HG03354 (cell line): ENCODE data around the gene PCSK2.
"Not testable (repeated sequence)": the region's sequence is repeated elsewhere in the genome, so short reads cannot be mapped to it uniquely, and the experiment has no call there.

Source experiments
- ATAC-seq: cut with Tn5 transposase; IDR thresholded peaks from one replicate; pipeline ENCODE4 v1.9.1; 2021; ENCODE audit warnings: mild to moderate bottlenecking; ENCODE audit not compliant: unreplicated experiment, poor library complexity, severe bottlenecking

Gene PCSK2, protein sequence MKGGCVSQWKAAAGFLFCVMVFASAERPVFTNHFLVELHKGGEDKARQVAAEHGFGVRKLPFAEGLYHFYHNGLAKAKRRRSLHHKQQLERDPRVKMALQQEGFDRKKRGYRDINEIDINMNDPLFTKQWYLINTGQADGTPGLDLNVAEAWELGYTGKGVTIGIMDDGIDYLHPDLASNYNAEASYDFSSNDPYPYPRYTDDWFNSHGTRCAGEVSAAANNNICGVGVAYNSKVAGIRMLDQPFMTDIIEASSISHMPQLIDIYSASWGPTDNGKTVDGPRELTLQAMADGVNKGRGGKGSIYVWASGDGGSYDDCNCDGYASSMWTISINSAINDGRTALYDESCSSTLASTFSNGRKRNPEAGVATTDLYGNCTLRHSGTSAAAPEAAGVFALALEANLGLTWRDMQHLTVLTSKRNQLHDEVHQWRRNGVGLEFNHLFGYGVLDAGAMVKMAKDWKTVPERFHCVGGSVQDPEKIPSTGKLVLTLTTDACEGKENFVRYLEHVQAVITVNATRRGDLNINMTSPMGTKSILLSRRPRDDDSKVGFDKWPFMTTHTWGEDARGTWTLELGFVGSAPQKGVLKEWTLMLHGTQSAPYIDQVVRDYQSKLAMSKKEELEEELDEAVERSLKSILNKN

DNA sequence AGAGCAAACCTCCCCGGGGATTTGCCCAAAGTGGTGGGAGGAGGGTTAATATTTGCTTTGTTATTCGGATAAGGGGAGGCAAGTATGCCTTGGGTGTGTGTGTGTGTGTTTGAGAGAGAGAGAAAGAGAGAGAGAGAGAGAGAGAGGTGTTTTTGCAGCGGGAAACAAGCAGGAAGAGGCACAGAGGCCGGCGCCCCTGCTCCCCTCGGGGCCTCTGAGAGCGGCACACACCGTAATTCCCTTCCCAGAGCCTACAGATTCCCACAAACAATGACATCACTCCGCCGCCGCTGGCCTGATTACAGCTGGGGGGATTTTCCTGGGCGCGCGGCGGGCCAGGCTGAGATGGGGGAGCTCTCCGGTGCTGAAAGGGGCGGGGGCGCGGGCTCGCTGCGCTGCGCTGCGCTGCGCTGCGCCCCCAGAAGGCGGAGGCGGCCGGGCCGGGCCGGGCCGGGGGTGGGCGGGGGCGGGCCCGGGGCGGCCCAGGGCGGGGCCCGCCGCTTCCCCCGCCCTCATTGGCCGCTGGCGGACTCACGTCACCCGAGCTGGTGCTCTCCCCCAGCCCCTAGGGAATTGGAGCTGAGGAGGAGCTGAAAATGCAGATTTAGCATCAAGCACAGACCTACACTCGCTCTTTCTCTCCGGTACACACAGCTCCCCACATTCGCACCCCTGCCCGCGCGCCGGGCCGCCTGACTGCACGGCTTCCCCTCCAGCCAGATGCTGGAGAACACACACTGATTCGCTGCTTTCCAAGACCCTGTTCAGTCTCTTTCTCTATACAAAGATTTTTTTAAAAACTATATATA is at the start of gene PCSK2:
PCSK2 (plus strand) TSS at position 631 of the 809 bp plus-strand sequence. CDS start 266 bp downstream, outside the sequence.
- peak; percentile 41 for ATAC-seq

GRCh38 chr20:17177341-17177740 is 49.5 kb upstream of the PCSK2 start:
- no peak for ATAC-seq

GRCh38 chr20:17179840-17180239 is 47.0 kb upstream of the PCSK2 start:
- no peak for ATAC-seq

GRCh38 chr20:17189976-17190695 is 36.7 kb upstream of the PCSK2 start:
- no peak for ATAC-seq

DNA sequence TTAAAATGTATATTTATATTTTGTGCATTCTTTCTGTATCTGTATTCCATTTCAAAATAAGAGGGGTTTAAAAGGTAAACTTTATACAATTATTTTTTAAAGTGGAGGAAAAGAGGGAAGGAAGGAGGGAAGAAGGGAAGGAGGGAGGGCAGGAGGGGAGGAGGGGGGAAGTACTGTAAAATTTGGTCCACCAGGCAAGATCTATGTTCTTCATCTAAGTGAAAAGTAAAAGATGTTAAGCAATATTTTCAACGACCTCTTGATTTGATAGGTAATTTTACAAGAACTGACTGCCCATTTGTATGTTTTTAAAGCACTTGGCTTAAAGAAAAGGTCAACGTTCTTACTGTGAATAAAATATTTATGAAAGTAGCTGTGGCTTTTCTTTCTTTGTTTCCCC is 29.8 kb upstream of the PCSK2 start:
- ATAC-seq, result no peak

GRCh38 chr20:17202030-17202429 is 24.8 kb upstream of the PCSK2 start:
- no peak for ATAC-seq

DNA sequence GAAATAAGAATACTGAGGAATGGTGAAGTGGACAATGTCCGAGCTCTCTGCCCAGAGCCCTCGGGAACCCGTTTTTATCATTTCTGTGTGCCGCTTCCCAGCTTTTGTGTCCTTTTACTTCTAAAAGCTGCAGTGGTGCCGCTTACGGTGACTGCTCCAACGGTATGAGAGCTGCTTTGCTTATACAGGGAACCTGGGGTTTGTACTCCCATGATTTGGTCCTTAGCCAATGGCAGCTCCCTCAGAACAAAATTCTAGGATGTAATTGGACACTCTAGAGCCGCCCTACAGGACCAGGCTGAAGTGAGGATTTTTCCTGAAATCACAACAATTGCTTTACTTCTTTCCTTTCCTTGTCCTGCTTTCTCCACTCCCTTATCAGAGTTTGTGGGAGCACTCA is 24.2 kb upstream of the PCSK2 start:
- ATAC-seq, result no peak

DNA sequence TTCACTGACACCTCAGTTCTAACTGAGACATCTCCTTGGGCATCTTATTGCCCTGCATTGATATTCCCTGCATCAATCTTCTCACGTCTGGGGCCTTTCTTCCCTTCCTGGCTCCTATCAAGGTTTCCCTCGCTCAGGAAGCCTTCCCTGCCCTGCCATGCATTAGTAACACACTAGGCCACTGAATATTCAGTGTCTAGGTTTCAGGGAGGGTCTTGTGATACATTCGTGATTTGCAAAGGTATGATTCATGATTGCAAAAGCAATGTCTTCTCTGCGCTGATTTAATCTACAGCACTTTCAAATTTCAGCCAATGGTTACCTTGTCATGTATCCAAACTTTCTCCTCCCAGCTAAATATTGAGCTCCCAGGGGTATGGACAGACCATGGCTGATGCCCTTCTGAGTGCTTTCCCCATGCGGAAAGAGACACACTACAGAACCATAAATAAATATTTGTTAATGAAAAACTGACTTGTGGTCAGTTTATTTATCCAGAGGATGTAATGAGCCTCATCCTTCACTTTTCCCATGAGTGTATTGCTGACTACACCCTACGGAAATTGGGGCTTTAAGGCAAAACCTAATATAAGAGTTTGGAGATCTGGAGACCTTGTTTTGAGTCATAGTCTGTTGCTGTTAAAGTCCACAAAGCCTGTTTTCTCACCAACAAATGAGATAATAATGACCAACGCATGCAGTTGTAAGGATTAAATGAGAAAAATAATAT is 21.6 kb upstream of the PCSK2 start:
- ATAC-seq, result no peak

- ATAC-seq, result no peak
Observed at GRCh38 chr20:17210387-17210786, 16.5 kb upstream of the PCSK2 start.

- ATAC-seq, result no peak
Observed at GRCh38 chr20:17210983-17211382, 15.9 kb upstream of the PCSK2 start.

- no peak for ATAC-seq
Observed at GRCh38 chr20:17215167-17215566, 11.7 kb upstream of the PCSK2 start.

DNA sequence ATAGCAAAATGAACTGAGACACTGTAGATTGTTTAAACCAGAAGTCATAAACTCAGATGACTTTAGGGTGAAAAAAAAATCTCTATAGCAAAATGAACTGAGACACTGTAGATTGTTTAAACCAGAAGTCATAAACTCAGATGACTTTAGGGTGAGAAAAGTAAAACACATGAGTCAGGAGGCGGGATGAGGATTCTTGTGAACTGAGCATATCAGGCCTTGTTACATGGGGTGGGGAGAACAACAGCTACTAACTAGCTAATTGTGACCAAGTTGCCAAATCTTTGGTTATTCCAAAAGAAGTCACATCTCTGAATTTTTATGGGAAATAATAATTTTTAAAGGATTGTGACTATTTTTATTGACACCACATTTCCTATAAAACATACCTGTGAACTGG is 7.0 kb upstream of the PCSK2 start:
- not testable (repeated sequence) for ATAC-seq

DNA sequence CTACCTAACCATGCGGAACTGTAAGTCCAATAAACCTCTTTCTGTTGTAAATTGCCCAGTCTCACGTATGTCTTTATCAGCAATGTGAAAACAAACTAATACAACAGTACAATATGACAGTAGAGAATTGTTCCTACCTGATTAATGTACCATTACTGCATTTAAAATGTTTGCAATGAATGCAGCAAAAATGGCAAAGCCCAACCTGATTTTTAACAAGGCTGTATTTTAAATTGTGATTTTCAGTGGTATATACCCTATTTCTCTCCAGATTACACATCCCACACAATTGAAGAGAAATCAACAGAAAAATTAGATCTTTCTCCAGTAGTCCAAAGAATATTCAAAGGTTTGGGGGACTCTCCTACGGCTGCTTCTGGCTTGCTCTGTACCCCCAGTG is 3.3 kb upstream of the PCSK2 start:
- no peak for ATAC-seq

GRCh38 chr20:17225851-17226409 is 910 bp upstream of the PCSK2 start:
- ATAC-seq, result no peak

DNA sequence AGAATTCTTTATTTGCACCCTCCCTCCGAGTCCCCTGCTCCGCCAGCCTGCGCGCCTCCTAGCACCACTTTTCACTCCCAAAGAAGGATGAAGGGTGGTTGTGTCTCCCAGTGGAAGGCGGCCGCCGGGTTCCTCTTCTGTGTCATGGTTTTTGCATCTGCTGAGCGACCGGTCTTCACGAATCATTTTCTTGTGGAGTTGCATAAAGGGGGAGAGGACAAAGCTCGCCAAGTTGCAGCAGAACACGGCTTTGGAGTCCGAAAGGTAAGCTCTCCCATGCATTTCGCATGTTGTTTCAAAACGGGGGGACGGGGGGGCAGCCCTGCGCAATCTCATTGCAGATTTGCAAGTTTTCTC is 357 bp downstream of the PCSK2 start:
- no peak for ATAC-seq

DNA sequence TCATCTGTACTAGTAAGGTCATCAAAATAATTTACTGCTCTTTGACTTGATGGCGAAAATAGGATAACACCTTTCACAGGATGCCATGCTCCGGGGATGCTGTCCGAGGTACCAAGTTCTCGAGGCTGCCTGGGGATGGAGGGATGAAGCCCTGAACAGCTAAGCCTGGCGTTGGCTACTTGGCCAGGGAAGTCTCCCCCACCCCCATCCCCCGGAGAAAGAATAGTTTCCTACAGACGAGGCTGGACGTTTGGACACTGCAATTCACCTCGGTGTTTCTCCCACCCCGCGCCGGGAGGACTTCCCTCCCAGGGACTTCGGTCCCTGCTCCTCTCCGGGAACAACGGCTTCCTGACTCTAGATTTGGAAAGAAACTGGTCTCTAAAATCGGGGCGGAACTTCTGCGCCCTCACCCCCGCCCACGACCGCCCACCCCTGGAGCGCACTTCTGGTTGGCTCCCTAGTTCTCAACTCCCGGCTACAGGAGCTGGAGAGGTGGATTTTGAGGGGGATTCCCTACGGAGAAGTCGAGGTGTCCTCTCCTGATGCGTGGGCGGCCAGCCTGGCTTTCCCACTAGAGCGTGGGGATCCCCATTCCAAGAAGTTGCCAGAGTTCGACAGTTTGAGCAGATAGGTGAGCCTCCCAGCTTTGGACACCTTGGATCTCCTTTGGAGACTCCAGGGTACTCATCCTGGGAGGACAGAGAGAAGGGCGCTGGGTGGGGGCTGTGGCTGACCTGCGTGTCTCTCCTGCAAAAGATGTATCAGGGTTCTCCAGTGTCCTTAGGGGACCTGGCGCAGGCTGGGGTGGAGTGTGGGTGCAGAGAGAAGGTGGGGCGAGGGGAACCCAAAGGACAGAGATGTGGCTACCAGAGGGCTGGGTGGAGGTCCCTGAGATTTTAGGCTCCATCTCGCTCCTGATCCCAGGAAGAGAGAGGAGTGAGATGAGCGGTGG is 1.1 kb downstream of the PCSK2 start:
- ATAC-seq, result no peak

DNA sequence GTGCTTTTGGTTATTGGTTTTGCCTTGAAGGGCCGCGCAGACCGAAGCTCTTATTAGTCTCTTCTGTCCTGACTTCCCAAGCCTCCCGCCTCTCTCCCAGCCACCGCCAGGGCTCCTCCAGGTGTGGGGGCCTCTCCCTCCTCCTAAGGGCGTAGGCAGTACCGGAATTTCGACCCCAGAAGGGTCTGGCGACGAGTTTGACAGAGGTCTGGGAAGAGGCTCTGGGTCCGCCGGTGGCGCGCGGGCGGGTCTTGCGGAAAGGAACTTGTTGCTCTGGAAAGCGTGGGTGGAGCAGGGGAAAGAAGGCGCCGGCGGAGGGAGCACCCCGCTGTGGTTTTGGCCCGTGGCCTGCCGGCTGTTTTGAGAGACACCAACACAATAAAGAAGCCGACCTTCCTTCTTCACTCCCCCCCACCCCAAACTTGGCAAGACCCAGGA is 1.8 kb downstream of the PCSK2 start:
- no peak for ATAC-seq

DNA sequence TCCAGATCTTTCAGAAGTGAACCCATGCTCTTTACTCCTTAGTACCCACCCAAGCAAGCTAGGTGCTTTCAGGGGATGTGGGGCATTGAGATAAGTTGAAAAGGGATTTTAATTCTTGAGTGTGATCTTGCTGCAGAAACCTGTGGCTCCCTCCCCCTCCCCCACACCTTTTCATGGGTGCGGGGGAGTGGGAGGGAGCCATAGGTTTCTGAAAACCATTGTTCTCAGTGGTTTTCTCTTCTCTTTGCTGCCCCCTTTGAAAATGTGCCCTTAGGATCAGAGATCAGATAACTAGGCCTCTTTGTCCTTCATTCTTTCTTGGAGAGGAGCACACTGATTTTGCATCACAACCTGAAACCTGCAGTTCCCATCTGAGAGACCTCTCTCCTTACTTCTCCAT is 2.4 kb downstream of the PCSK2 start:
- ATAC-seq, result no peak
